Thyroid gland (tissue), 4 donors: Measurements from ENCODE around the gene EFCAB5. TPM values are rescaled to one million over a fixed set of nuclear protein-coding genes. Genes with fewer than 3 reads are reported as not detected.

ENCODE experiments used
- DNase-seq, 2 donors: peaks; one replicate each; pipeline ENCODE4 v3.0.0-alpha.2; 2019
- H3K27ac ChIP-seq, 3 donors: fragments of 200-600 bp; sonication (generic); 1 replicate in 2 of 3; 2 replicates in 1 of 3; pipeline ENCODE4 v1.5.1; 2016 to 2019; ENCODE audit warnings: mild to moderate bottlenecking in 1 of 3, moderate library complexity in 1 of 3
- H3K27me3 ChIP-seq: fragments of 200-600 bp; sonication (generic); one replicate; pipeline ENCODE4 v1.5.1; 2019
- H3K36me3 ChIP-seq, 2 donors: fragments of 200-600 bp; sonication (generic); one replicate each; pipeline ENCODE4 v1.5.1; 2016 to 2019
- H3K4me1 ChIP-seq, 2 donors: fragments of 200-600 bp; sonication (generic); one replicate each; pipeline ENCODE4 v1.5.1; 2017 to 2019
- H3K4me3 ChIP-seq, 3 donors: fragments of 200-600 bp; sonication (generic); replicated peaks in 1 of 3; 1 replicate in 2 of 3; 2 replicates in 1 of 3; pipeline ENCODE4 v1.5.1; 2016; ENCODE audit warnings: mild to moderate bottlenecking in 1 of 3
- H3K9me3 ChIP-seq: fragments of 200-600 bp; sonication (generic); one replicate; pipeline ENCODE4 v1.5.1; 2017
- CTCF ChIP-seq, 6 experiments: fragments of 200-600 bp in 3 of 6; fragments of 450-650 bp in 3 of 6; sonication (generic) in 3 of 6; IDR thresholded peaks; one replicate each; pipeline ENCODE4 v1.5.1; 2016 to 2019; ENCODE audit warnings: antibody characterized with exemption in 6 of 6, mild to moderate bottlenecking in 2 of 6, inconsistent platforms in 1 of 6, moderate library complexity in 1 of 6
- POLR2A ChIP-seq, 2 donors: fragments of 450-650 bp; IDR thresholded peaks; one replicate each; pipeline ENCODE4 v1.6.1; 2017; ENCODE audit warnings: antibody characterized with exemption in 2 of 2, mild to moderate bottlenecking in 2 of 2, moderate library complexity in 1 of 2
- WGBS, 2 donors: methylation state at CpG; one replicate each; pipeline ENCODE4 v1.1.5; 2017; 5-methylcytosine and 5-hydroxymethylcytosine counted together
- intact Hi-C: fragments of 100-400 bp; cut with DNase I; formaldehyde crosslinking; loops from one replicate; pipeline ENCODE4 v1.15.1; 2023
- total RNA-seq, 4 donors: library from RNA; depleted of rRNA; stranded (reverse); fragments of >200 nt; gene quantifications; one replicate each; pipeline ENCODE4 v1.2.3, GENCODE V29; 2016

EFCAB5 gene
- total RNA-seq, 4 donors from 2014 or later: 0.56 to 0.98 TPM; not detected in 2

DNA sequence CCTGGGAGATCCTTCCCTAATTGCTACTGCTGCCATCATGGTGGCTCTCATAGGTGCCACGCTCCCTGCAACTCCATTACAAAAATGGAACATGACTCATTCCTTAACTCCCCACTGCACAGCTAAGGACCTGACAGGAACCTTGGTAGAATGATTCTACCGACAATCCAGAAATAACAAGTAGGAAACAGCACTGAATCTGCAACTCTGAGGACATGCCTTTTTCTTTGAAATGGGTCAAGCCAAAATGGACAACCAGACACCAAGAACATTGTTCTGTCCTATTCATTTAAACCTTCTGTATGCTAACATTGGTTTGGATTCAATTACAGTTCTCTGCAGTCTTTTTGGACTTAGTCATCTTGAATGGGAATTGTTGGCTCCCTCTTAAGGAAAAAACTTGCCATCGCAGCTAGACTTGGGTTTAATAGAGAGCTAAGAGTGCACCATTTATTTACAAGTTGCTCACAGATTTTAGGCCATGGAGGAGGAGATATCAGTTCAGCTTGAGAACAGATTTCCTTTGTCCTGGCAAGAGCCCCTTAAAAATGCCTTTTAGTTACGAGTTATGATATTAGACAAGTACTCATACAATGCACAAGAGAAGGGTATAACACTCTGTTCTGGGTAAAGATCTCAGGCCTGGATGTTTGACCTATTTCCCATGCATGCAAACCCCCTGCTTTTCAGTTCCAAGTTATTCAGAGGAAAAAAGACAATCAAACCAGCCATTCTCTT lies 154.2 kb downstream of the EFCAB5 start:
- Histone ChIP-seq H3K4me3 (no peak overlapping the region), H3K27ac (no peak overlapping the region), H3K9me3 (no peaks in the 10 kb centered on the region), H3K4me1 (peaks cover 0 to 13% of the 10 kb centered on the region in 2 donors), H3K27me3 (no peaks in the 10 kb centered on the region), H3K36me3 (no peaks in the 10 kb centered on the region)
- TF ChIP-seq CTCF (IDR thresholded peaks at IDR 0.05) (peak in 2 of 6 experiments; percentile 29 to 45), POLR2A (IDR thresholded peaks at IDR 0.05) (no peak)
- WGBS, 2 donors: 31 to 34% methylated on average over 4 of the region's 4 CpGs
- peak; percentile 7 to 30 for DNase-seq
- intact Hi-C loops: no loop called here

DNA sequence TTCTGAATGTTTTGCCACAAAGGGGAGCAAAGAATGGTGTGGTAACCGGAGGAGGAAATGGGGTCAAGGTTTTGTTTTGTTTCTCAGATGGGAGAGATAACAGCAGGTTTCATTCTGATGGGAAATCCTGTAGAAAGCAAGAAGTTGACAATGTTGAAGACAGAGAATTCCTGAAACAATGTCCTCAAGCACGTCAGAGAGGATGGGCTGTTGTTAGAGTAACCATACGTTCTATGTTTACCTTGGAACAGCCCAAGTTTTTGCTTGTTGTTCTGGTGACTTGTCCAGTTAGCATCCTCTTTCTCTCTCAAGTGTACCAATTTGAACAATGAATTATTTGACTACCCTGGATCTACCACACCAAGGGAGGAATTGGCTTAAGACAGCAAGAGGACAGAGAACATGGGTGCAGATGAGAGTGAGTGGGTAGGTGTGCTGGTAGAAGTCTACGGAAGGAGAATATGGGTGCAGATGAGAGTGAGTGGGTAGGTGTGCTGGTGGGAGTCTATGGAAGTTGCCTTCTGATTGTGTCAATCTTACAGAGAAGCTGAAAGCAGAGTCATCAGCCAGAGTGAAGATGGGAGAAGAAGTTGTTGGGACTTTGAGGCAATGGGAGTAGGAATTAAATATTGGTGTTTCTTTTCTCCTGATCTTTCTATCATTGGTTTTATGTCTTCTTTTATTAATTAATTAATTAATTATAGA lies 160.4 kb downstream of the EFCAB5 start:
- Histone ChIP-seq H3K36me3 (no peaks in the 10 kb centered on the region), H3K4me3 (no peak overlapping the region), H3K9me3 (no peaks in the 10 kb centered on the region), H3K27ac (no peak overlapping the region), H3K4me1 (no peaks in the 10 kb centered on the region), H3K27me3 (no peaks in the 10 kb centered on the region)
- intact Hi-C loops: no loop called here
- TF ChIP-seq POLR2A (IDR thresholded peaks at IDR 0.05) (no peak), CTCF (IDR thresholded peaks at IDR 0.05) (no peak)
- DNase-seq: no peak
- WGBS, 2 donors: 55 to 58% methylated on average over 4 of the region's 4 CpGs

DNA sequence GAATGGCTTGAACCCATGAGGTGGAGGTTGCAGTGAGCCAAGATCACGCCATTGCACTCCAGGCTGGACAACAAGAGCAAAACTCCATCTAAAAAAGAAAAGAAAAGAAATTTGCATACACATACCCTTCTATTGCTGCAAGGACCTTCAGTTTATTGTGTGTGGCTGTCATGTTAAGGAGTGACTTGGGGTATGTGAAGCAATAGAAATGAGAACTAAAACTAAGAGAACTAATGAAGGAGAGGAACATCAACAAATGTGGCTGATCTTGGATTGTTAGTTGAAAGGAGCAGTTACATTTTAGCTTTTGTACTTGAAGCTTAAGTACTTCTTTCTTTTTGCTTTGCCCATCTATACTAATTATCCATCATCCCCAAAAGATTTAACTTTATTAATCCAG lies 162.5 kb downstream of the EFCAB5 start:
- H3K4me3 ChIP-seq: no peak overlapping the region
- no peaks in the 10 kb centered on the region for H3K36me3 ChIP-seq
- WGBS, 2 donors: 78 to 88% methylated on average over 1 of the region's 1 CpG
- no peaks in the 10 kb centered on the region for H3K27me3 ChIP-seq
- no peaks in the 10 kb centered on the region for H3K9me3 ChIP-seq
- no peak for DNase-seq
- H3K4me1 ChIP-seq: no peaks in the 10 kb centered on the region
- intact Hi-C loops: no loop called here
- TF ChIP-seq CTCF (IDR thresholded peaks at IDR 0.05): no peak
- no peak for TF ChIP-seq POLR2A (IDR thresholded peaks at IDR 0.05)
- H3K27ac ChIP-seq: no peak overlapping the region

DNA sequence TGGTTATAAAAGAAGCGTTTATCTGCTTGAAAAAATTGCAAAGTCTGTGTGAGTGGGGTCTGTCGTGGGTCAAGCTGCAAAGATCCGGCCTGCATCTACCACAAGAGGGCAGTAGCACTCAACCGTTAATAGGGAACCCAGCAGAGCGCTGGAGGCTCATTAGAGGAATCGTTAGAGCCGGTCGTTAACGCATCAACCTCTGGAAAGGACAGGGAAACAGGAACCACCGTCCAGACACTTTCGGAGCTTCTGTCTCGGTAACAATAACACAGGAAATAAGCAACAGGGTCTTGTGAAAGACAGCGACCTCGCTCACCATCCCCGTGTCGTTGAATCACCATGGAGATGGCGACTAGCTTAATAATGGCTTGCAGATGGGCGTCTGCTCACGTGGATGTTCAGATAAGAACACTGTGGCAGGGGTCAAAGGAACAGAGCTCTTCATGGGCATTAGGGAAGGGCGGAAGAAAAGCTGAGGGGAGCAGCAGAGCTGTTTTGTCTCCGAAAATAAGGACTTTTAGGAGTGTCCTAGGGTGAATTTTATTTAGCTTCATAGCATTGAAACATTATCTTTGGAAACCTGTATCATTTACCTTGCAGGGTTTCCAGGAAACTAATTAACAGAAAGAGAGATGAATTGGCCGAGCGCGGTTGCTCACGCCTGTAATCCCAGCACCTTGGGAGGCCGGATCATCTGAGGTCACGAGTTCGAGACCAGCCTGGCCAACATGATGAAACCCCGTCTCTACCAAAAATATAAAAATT lies 163.3 kb downstream of the EFCAB5 start:
- Histone ChIP-seq H3K4me3 (no peak overlapping the region), H3K27me3 (no peaks in the 10 kb centered on the region), H3K9me3 (no peaks in the 10 kb centered on the region), H3K27ac (no peak overlapping the region), H3K36me3 (no peaks in the 10 kb centered on the region), H3K4me1 (no peaks in the 10 kb centered on the region)
- intact Hi-C loops: no loop called here
- peak; percentile 70 to 73 for DNase-seq
- 25% methylated on average over 29 of the region's 29 CpGs for WGBS, 2 donors
- TF ChIP-seq CTCF (IDR thresholded peaks at IDR 0.05) (peak; percentile 64 to 90 (median 74)), POLR2A (IDR thresholded peaks at IDR 0.05) (no peak)
